ENCODE results near the gene ANKRD39. TPM values are rescaled to one million over a fixed set of nuclear protein-coding genes. Genes with fewer than 3 reads are reported as not detected.

The ANKRD39 gene
- total and polyA plus RNA-seq, 2 of the 4 experiments (the other 2 are of a cell fraction): 12.5 to 17.0 TPM

- no peak for TF ChIP-seq CTCF (conservative IDR thresholded peaks at IDR 0.05; ENCODE audit: low read depth, low read length)
Observed at GRCh38 chr2:96883306-96883705, 25.5 kb upstream of the ANKRD39 start (continued).

GRCh38 chr2:96882906-96883305 is 25.1 kb upstream of the ANKRD39 start:
- Histone ChIP-seq H4K20me1 (ENCODE audit: insufficient read depth, low read length) (no peaks in the 10 kb centered on the region), H4K91ac (ENCODE audit: insufficient read depth, low read depth, low read length) (no peak overlapping the region), H3K27me3 (ENCODE audit: control insufficient read depth, insufficient read depth, low read length) (peaks cover 17% of the 10 kb centered on the region; the same call in 1 of the 2 replicates), H3K4me1 (ENCODE audit: control insufficient read depth, insufficient read depth, low read length) (peaks cover 2% of the 10 kb centered on the region; the same call in 1 of the 2 replicates), H4K5ac (ENCODE audit: low read depth, low read length) (no peak overlapping the region), H3K27ac (ENCODE audit: insufficient read depth, low read length) (no peak overlapping the region), H3K79me1 (ENCODE audit: low read depth in 1 of 2, low read length in 2 of 2) (no peaks in the 10 kb centered on the region), H2BK5ac (ENCODE audit: low read depth, low read length, poor library complexity, severe bottlenecking) (no peak overlapping the region), H3K23ac (ENCODE audit: low read depth, low read length) (no peak overlapping the region), H3K4me3 (ENCODE audit: insufficient read depth, low read depth, low read length) (no peak overlapping the region), H3K9me1 (ENCODE audit: insufficient read depth, low read length) (no peaks in the 10 kb centered on the region), H3K4me2 (ENCODE audit: low read depth, low read length) (no peak overlapping the region), H3K18ac (ENCODE audit: low read depth, low read length) (no peak overlapping the region), H3K56ac (ENCODE audit: extremely low read depth, insufficient read depth, low read length) (no peak overlapping the region), H2BK15ac (ENCODE audit: low read depth, low read length) (no peak overlapping the region), H3K9ac (ENCODE audit: low read depth, low read length) (no peak overlapping the region), H2AFZ (replicated peaks; ENCODE audit: low read length, poor library complexity) (no peak overlapping the region), H2BK120ac (ENCODE audit: low read depth, low read length) (no peak overlapping the region), H3K4ac (ENCODE audit: low read depth, low read length) (no peak overlapping the region), H2BK20ac (ENCODE audit: low read depth, low read length) (no peak overlapping the region), H3K9me3 (ENCODE audit: control insufficient read depth, insufficient read depth, low read length) (no peaks in the 10 kb centered on the region), H2AK9ac (replicated peaks; ENCODE audit: low read depth, low read length, poor library complexity) (no peak overlapping the region), H3K14ac (replicated peaks; ENCODE audit: low read depth, low read length) (no peak overlapping the region), H3K36me3 (ENCODE audit: control insufficient read depth, insufficient read depth, low read length) (no peaks in the 10 kb centered on the region), H4K8ac (ENCODE audit: low read depth in 2 of 2, low read length in 2 of 2) (no peak overlapping the region), H2AK5ac (ENCODE audit: low read depth, low read length) (no peak overlapping the region)
- DNase-seq (no peak), ATAC-seq (ENCODE audit: low read depth) (no peak)
- in situ Hi-C loops (cut with MboI; ENCODE audit: low sequenced_read_pairs) (no loop called here), dilution Hi-C loops (cut with HindIII; ENCODE audit: low sequenced_read_pairs, unreplicated experiment) (no loop called here), intact Hi-C loops (cut with micrococcal nuclease) (no loop called here)
- no TSS peak for BruUV-seq (replicated peaks)
- ChIA-PET POLR2A (ENCODE audit: unreplicated experiment) (no interaction called here), CTCF (interaction anchor here (0.6 kb wide), 1 partner anchor 1925 kb away, joined by 4 read pairs; no protein-coding TSS in a partner anchor)
- WGBS, 2 experiments (ENCODE audit: extremely low coverage in 2 of 2, insufficient read length in 1 of 2): 88% methylated on average over 5 of the region's 8 CpGs; no CpG with 5 or more reads in 1 of the 2 experiments
- TF ChIP-seq RFX5 (IDR thresholded peaks at IDR 0.05; ENCODE audit: low read depth, low read length): no peak
- no peak for TF ChIP-seq SMC3 (IDR thresholded peaks at IDR 0.05; ENCODE audit: low read depth, low read length)
- no peak for TF ChIP-seq FOS (IDR thresholded peaks at IDR 0.05; ENCODE audit: low read depth, low read length)
- no peak for TF ChIP-seq RCOR1 (IDR thresholded peaks at IDR 0.05; ENCODE audit: insufficient replicate concordance, low read length)
- no peak for TF ChIP-seq ELK1 (IDR thresholded peaks at IDR 0.05; ENCODE audit: borderline replicate concordance, low read depth, low read length)

Data from IMR-90 (cell line).